ENCODE results near the gene PAPPA2.

DNA sequence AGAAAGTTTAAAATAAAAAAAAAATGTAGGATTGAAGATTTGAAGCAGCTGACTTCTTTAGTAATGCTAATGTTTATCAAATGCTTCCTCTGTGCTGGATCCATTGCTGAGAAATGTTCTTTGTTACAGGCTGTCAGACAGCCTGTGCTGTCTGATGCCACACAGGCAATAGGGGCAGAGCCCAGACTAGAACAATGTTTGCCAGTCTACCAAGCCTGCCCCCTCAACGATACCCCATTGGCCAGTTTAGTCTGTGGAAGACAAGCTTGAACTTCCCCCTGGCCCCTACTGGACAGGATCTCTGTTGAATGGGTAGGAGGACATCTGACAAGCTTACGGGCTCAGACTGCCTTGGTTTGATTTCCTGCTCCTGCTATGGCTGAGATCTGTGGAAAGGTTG lies 79.4 kb downstream of the PAPPA2 start:
- TF ChIP-seq CTCF (IDR thresholded peaks at IDR 0.05; ENCODE audit: low read depth, low read length) (no peak), EZH2phosphoT487 (IDR thresholded peaks at IDR 0.05; ENCODE audit: low read depth) (no peak)

Data from OCI-LY3 (cell line).